NT2/D1 (cell line): Measurements from ENCODE around the gene FBXO24.

Experiments
- DNase-seq: peaks from one replicate; pipeline ENCODE4 v3.0.0-alpha.2; 2011; ENCODE audit warnings: low read depth, low spot score
- H3K27me3 ChIP-seq: 2 replicates; pipeline ENCODE4 v1.6.0; 2011; ENCODE audit warnings: mild to moderate bottlenecking; ENCODE audit not compliant: insufficient read length, insufficient read depth
- H3K36me3 ChIP-seq: 2 replicates; pipeline ENCODE4 v1.6.1; 2011; ENCODE audit warnings: mild to moderate bottlenecking, low read length, mixed read lengths; ENCODE audit not compliant: insufficient read depth, insufficient read length
- H3K4me1 ChIP-seq: 2 replicates; pipeline ENCODE4 v1.5.1; 2011; ENCODE audit not compliant: insufficient read depth, insufficient read length
- H3K4me3 ChIP-seq: 2 replicates; pipeline ENCODE4 v1.5.1; 2011; ENCODE audit warnings: low read depth; ENCODE audit not compliant: insufficient read length
- H3K9ac ChIP-seq: 2 replicates; pipeline ENCODE4 v1.6.0; 2011; ENCODE audit warnings: low read depth; ENCODE audit not compliant: insufficient read length
- H3K9me3 ChIP-seq: 2 replicates; pipeline ENCODE4 v1.5.1; 2011; ENCODE audit warnings: mild to moderate bottlenecking, low read length; ENCODE audit not compliant: insufficient read depth
- SUZ12 ChIP-seq: IDR thresholded peaks from 2 replicates; pipeline ENCODE4 v1.6.1; 2011; ENCODE audit not compliant: insufficient read length, insufficient read depth; ENCODE audit errors: extremely low read depth
- YY1 ChIP-seq: IDR thresholded peaks from 2 replicates; pipeline ENCODE4 v1.6.1; 2011; ENCODE audit not compliant: insufficient read length, insufficient read depth
- ZNF274 ChIP-seq: IDR thresholded peaks from 2 replicates; pipeline ENCODE4 v1.6.1; 2011; ENCODE audit warnings: mild to moderate bottlenecking, low read depth, low read length

Gene FBXO24

DNA sequence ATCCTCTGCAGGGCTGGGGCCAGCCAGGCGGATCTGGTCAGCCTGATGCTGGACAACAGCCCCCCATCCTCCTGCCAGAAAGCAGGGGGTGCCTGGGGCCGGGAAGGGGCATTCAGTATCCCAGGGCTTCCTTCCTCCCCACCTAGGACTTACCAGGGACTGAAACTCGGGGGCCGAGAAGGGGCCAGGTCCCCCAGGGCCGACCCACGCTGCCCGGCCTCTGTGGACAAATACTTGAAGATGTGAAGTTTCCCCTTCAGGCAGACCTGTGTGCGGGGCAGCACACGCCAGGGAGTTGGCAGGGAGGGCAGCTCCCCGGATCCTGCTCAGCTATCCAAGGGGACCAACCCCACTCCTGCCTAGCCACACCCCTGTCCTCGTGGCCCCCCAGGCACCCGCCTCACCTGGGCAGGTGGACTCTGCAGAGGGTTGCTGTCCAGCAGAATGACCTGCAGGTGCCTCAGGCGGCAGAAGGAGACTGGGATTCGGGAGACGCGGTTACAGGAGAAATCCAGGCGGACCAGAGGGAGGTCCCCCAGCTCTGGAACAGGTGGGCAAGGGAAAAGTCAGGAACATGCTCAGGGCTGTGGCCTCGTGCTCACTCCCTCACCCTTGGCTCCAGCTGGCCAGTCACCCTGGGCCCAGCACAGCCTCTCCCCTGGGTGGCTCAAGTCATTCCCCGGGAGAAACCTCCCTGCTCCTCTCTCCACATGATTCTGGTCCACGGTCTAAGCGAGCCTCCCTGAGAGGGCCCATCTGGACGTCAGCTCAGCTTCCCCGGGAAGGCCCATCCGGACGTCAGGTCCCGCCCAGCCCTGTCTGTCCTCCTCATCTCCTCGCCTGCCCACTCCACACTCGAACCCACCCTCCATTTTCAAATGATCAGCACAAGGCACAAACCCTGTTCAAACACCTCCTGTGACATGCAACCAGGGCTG is 7.6 kb upstream of the FBXO24 start:
- H3K36me3 ChIP-seq = peaks cover 85% of the 10 kb centered on the region

DNA sequence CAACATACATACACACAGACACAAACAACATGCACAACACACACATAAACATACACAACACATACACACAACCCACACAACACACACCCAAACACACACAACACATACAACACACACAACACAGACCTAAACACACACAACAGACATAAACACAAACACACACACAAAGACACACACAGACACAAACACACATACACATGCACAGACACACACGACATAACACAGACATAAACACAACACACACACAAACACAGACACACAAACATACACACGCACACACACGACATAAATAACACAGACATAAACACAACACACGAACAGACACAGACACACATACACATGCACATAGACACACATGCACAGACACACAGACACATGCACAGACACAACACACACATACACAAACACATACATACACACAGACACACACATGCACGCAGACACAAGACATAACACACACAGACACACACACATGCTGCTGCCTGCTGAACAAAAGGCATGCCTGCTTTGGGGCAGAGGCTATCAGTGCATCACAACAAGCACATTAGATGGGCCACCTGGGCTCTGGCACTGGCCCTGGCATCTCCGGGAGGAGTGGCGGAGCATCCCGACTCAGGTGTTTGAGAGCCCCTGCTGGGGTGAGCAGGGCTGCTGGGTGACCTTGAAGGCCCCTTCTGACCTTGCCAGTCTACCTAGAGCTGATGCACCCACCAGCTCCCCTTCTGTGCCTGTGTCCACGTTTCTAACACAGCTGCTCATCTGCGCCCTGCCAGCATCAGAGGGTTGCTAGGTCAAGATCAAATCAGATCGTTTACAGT is 5.5 kb upstream of the FBXO24 start:
- Histone ChIP-seq H3K9ac (no peak overlapping the region), H3K27me3 (no peaks in the 10 kb centered on the region), H3K9me3 (no peaks in the 10 kb centered on the region), H3K4me3 (no peak overlapping the region), H3K4me1 (peaks cover 15% of the 10 kb centered on the region), H3K36me3 (peaks cover 66% of the 10 kb centered on the region)
- TF ChIP-seq YY1 (no peak), ZNF274 (no peak), SUZ12 (no peak)
- no peak for DNase-seq

More for the DNA sequence above, 7.6 kb upstream of the FBXO24 start:
- Histone ChIP-seq H3K9ac (no peak overlapping the region), H3K4me1 (peaks cover 9% of the 10 kb centered on the region), H3K4me3 (no peak overlapping the region), H3K9me3 (no peaks in the 10 kb centered on the region), H3K27me3 (no peaks in the 10 kb centered on the region)
- no peak for DNase-seq
- no peak for TF ChIP-seq ZNF274
- no peak for TF ChIP-seq YY1
- TF ChIP-seq SUZ12 = no peak

DNA sequence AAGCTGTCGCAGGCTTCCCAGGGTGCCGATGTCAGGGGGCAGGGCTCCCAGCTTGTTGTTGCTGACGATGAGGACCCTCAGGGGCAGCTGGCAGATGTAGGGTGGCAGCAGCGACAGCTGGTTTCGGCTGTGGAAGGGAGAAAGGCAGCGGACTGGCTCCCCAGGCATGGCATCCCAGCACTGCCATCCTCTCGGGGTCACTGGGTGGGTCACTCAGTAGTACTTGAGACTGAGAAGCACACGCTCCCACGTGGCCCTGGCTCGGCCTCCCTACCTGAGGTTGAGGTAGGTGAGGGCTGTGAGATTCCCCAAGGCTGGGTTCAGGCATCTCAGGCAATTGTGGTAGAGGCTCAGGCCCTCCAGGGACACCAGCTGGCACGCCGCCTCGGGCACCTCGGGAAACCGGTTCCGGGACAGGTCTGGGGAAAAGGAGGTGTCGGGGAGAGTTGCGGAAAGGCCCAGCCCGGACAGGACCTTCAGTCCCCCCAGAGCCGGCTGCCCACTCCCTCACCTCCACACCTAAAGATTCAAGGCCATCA is 4.0 kb upstream of the FBXO24 start:
- H3K9ac ChIP-seq = no peak overlapping the region
- no peaks in the 10 kb centered on the region for H3K9me3 ChIP-seq
- no peaks in the 10 kb centered on the region for H3K27me3 ChIP-seq
- H3K4me1 ChIP-seq = peaks cover 15% of the 10 kb centered on the region
- H3K36me3 ChIP-seq = peaks cover 54% of the 10 kb centered on the region
- TF ChIP-seq SUZ12 = no peak
- no peak for TF ChIP-seq YY1
- no peak for TF ChIP-seq ZNF274
- no peak for DNase-seq
- H3K4me3 ChIP-seq = no peak overlapping the region

DNA sequence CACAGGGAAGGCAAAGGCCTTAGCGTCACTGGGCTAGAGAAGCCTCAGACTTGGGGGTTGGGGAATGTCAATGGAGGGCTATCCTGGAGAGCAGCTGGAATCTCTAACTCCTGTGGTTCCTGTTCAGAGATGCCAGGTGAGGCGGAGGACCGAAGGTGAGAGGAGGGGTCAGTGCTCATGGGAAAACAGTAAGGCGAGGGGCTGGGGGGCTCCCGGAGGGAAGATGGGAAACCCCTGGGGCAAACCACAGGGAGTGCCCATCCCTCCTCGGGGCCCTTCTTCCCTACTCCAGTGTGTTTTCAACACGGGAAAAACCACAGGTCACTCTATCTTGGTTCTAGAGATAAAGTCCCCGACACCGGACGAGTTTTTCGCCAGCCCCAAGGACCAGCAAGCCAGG is 3.5 kb upstream of the FBXO24 start:
- TF ChIP-seq SUZ12 = no peak
- TF ChIP-seq ZNF274 = no peak
- TF ChIP-seq YY1 = no peak
- H3K9ac ChIP-seq = peak overlapping the region; percentile 50

DNA sequence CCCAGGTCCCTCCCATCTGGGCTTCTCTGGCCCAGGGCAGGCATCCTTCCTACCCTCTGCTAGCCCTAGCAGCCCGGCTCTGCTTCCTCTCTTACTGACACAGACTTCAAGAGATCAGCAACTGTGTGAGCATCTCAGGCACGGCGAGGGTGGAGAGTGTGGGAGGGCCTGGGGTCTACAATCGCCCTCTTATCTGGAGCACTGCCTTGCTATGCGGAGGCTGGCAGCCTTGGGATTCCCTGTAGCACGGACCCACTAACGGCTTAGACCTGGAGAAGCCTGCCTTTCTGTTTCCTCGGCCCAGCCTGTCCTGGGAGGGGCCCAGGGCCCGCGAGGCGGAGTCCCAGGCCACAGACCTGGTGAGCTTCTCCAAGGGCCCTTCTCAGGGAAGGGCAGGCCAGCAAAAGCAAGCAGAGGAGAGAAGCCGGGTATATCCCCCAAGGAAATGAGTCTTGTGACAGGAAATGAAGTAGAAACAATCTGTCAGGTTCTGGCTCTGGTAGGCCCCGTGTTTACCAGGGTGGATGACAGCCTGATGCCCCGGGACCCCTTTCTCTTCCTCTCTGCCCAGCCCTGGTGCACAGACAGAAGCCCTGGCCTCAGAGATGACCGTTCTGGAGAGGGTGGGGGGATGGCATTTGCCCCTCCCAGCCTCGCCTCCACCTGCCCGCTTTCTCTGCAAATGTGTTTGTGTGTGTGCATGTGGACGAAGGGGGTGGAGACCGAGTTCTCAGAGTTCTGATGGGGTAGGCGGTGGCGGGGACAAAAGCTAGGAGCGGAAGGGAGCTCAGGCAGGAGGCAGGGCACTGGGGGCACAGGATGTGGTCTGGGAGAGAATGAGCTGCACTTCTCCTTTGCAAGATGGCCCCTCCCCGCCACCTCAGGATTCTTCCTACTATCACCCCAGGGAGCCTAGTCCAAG is 2.7 kb upstream of the FBXO24 start:
- Histone ChIP-seq H3K4me3 (no peak overlapping the region), H3K36me3 (peaks cover 42% of the 10 kb centered on the region), H3K4me1 (peaks cover 18% of the 10 kb centered on the region), H3K27me3 (no peaks in the 10 kb centered on the region), H3K9me3 (no peaks in the 10 kb centered on the region), H3K9ac (peak overlapping the region; percentile 74)
- DNase-seq = no peak
- TF ChIP-seq ZNF274 (no peak), YY1 (no peak), SUZ12 (no peak)

More for the DNA sequence above, 3.5 kb upstream of the FBXO24 start:
- no peak overlapping the region for H3K4me3 ChIP-seq
- H3K27me3 ChIP-seq = no peaks in the 10 kb centered on the region
- peaks cover 49% of the 10 kb centered on the region for H3K36me3 ChIP-seq
- DNase-seq = no peak
- no peaks in the 10 kb centered on the region for H3K9me3 ChIP-seq
- peaks cover 15% of the 10 kb centered on the region for H3K4me1 ChIP-seq

DNA sequence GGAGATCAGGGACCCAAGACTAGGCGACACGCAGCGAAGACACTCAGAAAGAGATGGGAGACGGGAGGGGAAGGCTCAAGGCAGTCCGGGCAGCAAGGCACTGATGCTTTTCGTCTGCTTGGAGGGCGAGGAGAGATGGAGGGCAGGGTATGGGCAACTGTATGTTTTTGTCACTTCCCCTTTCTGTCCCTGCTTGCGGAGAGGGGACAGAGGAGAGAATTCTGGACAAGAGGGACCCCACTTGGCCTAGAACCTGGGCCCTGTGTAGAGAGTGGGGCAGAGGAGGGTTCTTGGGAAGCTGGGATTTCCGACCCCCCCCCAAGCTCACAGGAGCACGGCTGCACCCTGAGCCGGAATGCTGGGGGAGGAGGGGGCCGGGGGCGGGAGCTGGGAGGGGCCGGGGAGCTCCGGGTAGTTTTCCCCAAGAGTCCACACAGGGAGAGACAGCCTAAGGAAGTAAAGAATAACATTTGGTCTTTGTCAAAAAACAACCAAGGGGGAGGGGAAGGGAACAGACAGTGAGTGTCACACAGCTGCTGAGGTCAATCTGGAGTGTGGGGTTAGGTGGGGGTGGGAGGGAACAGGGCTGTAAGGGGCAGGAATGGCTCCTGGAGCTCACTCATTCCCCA is 2.0 kb upstream of the FBXO24 start:
- H3K27me3 ChIP-seq = no peaks in the 10 kb centered on the region
- H3K9ac ChIP-seq = peak overlapping the region; percentile 93
- no peak for DNase-seq
- peaks cover 18% of the 10 kb centered on the region for H3K4me1 ChIP-seq
- H3K4me3 ChIP-seq = peak overlapping the region; percentile 86
- H3K9me3 ChIP-seq = no peaks in the 10 kb centered on the region
- peaks cover 34% of the 10 kb centered on the region for H3K36me3 ChIP-seq
- no peak for TF ChIP-seq ZNF274
- TF ChIP-seq YY1 = no peak
- no peak for TF ChIP-seq SUZ12
